ENCODE results near the gene LAMA2. TPM values are rescaled to one million over a fixed set of nuclear protein-coding genes. Genes with fewer than 3 reads are reported as not detected.

Gene LAMA2
- total and polyA plus RNA-seq, 3 donors from 2014 or later = 25.9 to 94.8 (median 56.0) TPM

DNA sequence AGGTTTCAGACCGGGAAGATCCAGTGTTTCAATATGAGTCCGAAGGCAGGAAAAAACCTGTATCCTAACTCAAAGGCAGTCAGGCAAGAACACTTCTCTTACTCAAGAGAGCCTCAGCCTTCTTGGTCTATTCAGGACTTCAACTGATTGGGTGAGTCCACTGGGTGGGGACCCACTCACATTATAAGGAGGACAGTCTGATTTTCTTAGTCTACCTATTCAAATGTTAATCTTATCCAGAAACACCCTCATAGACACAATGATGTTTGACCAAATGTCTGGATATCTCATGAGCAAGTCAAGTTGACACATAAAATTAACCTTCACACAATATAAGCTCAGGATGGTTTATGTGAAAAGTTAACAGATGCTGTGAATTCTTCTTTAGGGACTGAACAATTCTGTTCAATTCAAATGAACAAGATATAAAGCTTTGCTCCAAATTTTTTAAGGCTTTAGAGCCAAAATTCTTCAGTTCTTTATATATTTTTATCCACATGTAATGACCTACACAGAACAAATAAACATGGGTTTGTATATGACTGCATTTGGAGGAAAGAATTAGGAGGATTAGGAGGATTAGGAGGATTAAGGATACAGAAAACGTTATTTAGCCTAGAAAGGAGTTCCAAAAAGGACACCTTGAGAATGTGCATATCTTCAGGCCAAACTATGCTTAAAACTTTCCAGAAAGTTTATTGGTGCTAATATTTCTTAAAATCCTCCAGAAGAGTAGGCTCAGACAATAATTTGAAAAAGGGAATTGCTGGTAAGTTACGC lies 35.3 kb upstream of the LAMA2 start:
- 72 to 83% methylated on average over 4 of the region's 4 CpGs for WGBS, 2 donors
- TF ChIP-seq, protein P1, sequence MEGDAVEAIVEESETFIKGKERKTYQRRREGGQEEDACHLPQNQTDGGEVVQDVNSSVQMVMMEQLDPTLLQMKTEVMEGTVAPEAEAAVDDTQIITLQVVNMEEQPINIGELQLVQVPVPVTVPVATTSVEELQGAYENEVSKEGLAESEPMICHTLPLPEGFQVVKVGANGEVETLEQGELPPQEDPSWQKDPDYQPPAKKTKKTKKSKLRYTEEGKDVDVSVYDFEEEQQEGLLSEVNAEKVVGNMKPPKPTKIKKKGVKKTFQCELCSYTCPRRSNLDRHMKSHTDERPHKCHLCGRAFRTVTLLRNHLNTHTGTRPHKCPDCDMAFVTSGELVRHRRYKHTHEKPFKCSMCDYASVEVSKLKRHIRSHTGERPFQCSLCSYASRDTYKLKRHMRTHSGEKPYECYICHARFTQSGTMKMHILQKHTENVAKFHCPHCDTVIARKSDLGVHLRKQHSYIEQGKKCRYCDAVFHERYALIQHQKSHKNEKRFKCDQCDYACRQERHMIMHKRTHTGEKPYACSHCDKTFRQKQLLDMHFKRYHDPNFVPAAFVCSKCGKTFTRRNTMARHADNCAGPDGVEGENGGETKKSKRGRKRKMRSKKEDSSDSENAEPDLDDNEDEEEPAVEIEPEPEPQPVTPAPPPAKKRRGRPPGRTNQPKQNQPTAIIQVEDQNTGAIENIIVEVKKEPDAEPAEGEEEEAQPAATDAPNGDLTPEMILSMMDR (IDR thresholded peaks at IDR 0.05) = no peak
- TF ChIP-seq POLR2A (IDR thresholded peaks at IDR 0.05) = no peak
- DNase-seq = no peak

GRCh38 chr6:128848212-128848935 lies 34.6 kb upstream of the LAMA2 start:
- no peak for DNase-seq
- H3K36me3 ChIP-seq (ENCODE audit: low read depth, missing control alignments) = no peaks in the 10 kb centered on the region
- H3K27me3 ChIP-seq = no peaks in the 10 kb centered on the region
- TF ChIP-seq, protein P1 (IDR thresholded peaks at IDR 0.05) = no peak
- TF ChIP-seq POLR2A (IDR thresholded peaks at IDR 0.05) = no peak
- 85 to 86% methylated on average over 7 of the region's 7 CpGs for WGBS, 2 donors
- H3K4me1 ChIP-seq = no peaks in the 10 kb centered on the region
- no peak overlapping the region for H3K4me3 ChIP-seq
- intact Hi-C loops (cut with DNase I; ENCODE audit: low total_unique reads) = no loop called here
- H3K27ac ChIP-seq = no peak overlapping the region
- H3K9me3 ChIP-seq = no peaks in the 10 kb centered on the region

More for the DNA sequence above, 35.3 kb upstream of the LAMA2 start:
- H3K27me3 ChIP-seq = no peaks in the 10 kb centered on the region
- no peaks in the 10 kb centered on the region for H3K36me3 ChIP-seq (ENCODE audit: low read depth, missing control alignments)
- H3K9me3 ChIP-seq = no peaks in the 10 kb centered on the region
- intact Hi-C loops (cut with DNase I; ENCODE audit: low total_unique reads) = no loop called here
- no peak overlapping the region for H3K27ac ChIP-seq
- no peak overlapping the region for H3K4me3 ChIP-seq
- no peaks in the 10 kb centered on the region for H3K4me1 ChIP-seq

GRCh38 chr6:128855581-128856085 lies 27.3 kb upstream of the LAMA2 start:
- Histone ChIP-seq H3K36me3 (ENCODE audit: low read depth, missing control alignments) (no peaks in the 10 kb centered on the region), H3K9me3 (no peaks in the 10 kb centered on the region), H3K4me3 (no peak overlapping the region), H3K27me3 (no peaks in the 10 kb centered on the region), H3K27ac (no peak overlapping the region), H3K4me1 (no peaks in the 10 kb centered on the region)
- DNase-seq = no peak
- intact Hi-C loops (cut with DNase I; ENCODE audit: low total_unique reads) = no loop called here
- 78 to 80% methylated on average over 5 of the region's 5 CpGs for WGBS, 2 donors
- TF ChIP-seq POLR2A (IDR thresholded peaks at IDR 0.05) = no peak
- TF ChIP-seq, protein P1 (IDR thresholded peaks at IDR 0.05) = no peak

DNA sequence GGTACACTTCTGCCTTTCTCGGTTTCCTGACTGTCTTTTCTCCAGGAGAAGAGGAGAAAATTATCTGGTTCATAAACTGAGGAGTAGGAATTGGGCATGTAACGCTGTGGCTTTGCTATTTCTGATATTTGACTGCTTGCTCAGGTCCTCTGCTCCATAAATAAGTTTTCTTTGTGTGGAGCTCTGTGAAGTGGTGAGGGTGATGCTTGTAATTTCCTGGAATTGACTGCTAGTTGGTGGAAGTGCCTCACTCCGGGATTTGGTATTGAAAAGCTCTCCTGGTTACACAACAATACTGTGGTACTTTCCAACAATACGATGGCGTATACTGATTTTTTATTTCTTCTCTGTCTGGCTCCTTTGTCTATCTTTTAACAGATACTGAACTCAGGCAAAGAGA lies 25.1 kb upstream of the LAMA2 start:
- H3K9me3 ChIP-seq = no peaks in the 10 kb centered on the region
- H3K4me1 ChIP-seq = no peaks in the 10 kb centered on the region
- no peak for TF ChIP-seq POLR2A (IDR thresholded peaks at IDR 0.05)
- TF ChIP-seq, protein P1 (IDR thresholded peaks at IDR 0.05) = no peak
- no peak overlapping the region for H3K4me3 ChIP-seq
- 78 to 85% methylated on average over 5 of the region's 5 CpGs for WGBS, 2 donors
- H3K27ac ChIP-seq = no peak overlapping the region
- intact Hi-C loops (cut with DNase I; ENCODE audit: low total_unique reads) = no loop called here
- DNase-seq = no peak
- H3K27me3 ChIP-seq = no peaks in the 10 kb centered on the region
- H3K36me3 ChIP-seq (ENCODE audit: low read depth, missing control alignments) = no peaks in the 10 kb centered on the region

Data from testis (tissue), 3 donors.